Measurements from ENCODE around the gene RGS7BP. TPM values are rescaled to one million over a fixed set of nuclear protein-coding genes. Genes with fewer than 3 reads are reported as not detected.

The RGS7BP gene
- total RNA-seq, 1 experiment from 2014 or later = not detected

DNA sequence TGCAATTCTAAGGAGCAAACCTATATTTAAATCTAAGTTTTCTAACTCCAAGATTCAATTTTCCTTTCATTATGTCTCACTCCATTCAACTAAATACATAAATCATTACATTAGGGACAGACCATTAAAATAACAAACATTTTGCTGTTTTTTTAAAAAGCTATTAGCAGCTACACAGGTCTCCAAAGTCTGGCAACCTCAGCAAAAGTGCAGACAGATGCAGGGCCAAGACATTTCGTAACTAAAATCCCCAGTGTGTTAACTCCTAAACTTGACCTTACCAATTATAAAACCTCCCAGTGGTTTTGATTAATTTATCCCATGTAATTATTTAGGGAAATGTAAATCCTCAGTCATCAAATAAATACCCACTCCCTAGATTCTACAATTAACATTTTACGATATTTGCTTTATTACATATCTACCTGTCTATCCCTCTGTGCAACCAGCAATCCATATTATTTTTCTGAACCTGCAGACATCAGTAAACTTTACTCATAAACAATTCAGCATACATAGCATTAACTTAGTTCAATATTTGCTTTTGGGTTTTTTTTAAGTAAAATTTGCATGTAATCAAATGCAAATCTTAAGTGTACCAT lies 64.7 kb downstream of the RGS7BP start:
- Histone ChIP-seq H3K4me1 (replicated peaks; ENCODE audit: insufficient read depth) (no peaks in the 10 kb centered on the region), H3K9me2 (ENCODE audit: insufficient read depth) (no peaks in the 10 kb centered on the region), H3F3A (ENCODE audit: insufficient read depth, low read depth) (no peaks in the 10 kb centered on the region), H3K36me3 (ENCODE audit: low read depth) (no peaks in the 10 kb centered on the region), H3K79me2 (ENCODE audit: low read depth) (no peaks in the 10 kb centered on the region), H3K4me2 (no peak overlapping the region), H3K9me3 (ENCODE audit: insufficient read depth, low read depth) (no peaks in the 10 kb centered on the region), H2AFZ (no peak overlapping the region), H3K27me3 (ENCODE audit: insufficient read depth, low read depth) (no peaks in the 10 kb centered on the region), H3K27ac (no peak overlapping the region), H4K20me1 (ENCODE audit: insufficient read depth) (no peaks in the 10 kb centered on the region), H3K4me3 (no peak overlapping the region)
- ChIA-PET POLR2A (ENCODE audit: unreplicated experiment) (no interaction called here), CTCF (no interaction called here)
- no TSS peak for BruUV-seq (replicated peaks)
- no peak for TF ChIP-seq CTCF (conservative IDR thresholded peaks at IDR 0.05)
- no peak for TF ChIP-seq EZH2 (IDR thresholded peaks at IDR 0.05; ENCODE audit: low read depth)
- DNase-seq = no peak
- intact Hi-C loops (cut with micrococcal nuclease; ENCODE audit: unreplicated experiment) = no loop called here

- Histone ChIP-seq H3K36me3 (ENCODE audit: low read depth) (no peaks in the 10 kb centered on the region), H3K4me3 (no peak overlapping the region), H3K9me3 (ENCODE audit: insufficient read depth, low read depth) (no peaks in the 10 kb centered on the region), H3K4me2 (no peak overlapping the region), H2AFZ (no peak overlapping the region), H3K27me3 (ENCODE audit: insufficient read depth, low read depth) (0 out of 2 replicates have a peak, but pooled peaks cover 4% of the 10 kb centered on the region), H3F3A (ENCODE audit: insufficient read depth, low read depth) (no peaks in the 10 kb centered on the region), H4K20me1 (ENCODE audit: insufficient read depth) (no peaks in the 10 kb centered on the region), H3K4me1 (replicated peaks; ENCODE audit: insufficient read depth) (no peaks in the 10 kb centered on the region), H3K27ac (no peak overlapping the region), H3K9me2 (ENCODE audit: insufficient read depth) (no peaks in the 10 kb centered on the region), H3K79me2 (ENCODE audit: low read depth) (no peaks in the 10 kb centered on the region)
- no peak for TF ChIP-seq CTCF (conservative IDR thresholded peaks at IDR 0.05)
- no peak for TF ChIP-seq EZH2 (IDR thresholded peaks at IDR 0.05; ENCODE audit: low read depth)
- CTCF ChIA-PET = no interaction called here
- intact Hi-C loops (cut with micrococcal nuclease; ENCODE audit: unreplicated experiment) = no loop called here
- POLR2A ChIA-PET (ENCODE audit: unreplicated experiment) = no interaction called here
- BruUV-seq (replicated peaks) = no TSS peak
- no peak for DNase-seq
Measured at GRCh38 chr5:64575561-64575960, 69.7 kb downstream of the RGS7BP start.

DNA sequence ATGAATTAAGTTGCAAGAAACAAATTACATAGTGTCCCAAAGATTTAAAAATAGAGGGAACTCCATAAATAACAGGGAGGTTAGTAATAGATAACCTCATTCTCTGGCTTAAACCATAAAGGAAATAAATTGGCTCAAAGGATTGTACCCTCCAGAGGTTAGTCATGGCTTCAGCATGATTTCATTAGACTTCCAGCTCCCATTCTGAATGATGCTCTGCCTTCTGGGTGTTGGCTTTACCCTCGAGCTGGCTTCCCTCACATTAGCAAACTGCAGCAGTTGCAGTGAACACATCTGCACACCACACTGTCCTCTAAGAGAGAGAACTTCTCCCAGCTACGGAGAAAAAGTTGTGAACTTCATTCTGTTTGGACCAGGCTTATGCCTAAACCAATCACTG lies 70.4 kb downstream of the RGS7BP start:
- BruUV-seq (replicated peaks) = no TSS peak
- Histone ChIP-seq H3K4me2 (no peak overlapping the region), H3K9me3 (ENCODE audit: insufficient read depth, low read depth) (no peaks in the 10 kb centered on the region), H3K27ac (no peak overlapping the region), H3K4me1 (replicated peaks; ENCODE audit: insufficient read depth) (no peaks in the 10 kb centered on the region), H3K4me3 (no peak overlapping the region), H2AFZ (no peak overlapping the region), H3K27me3 (ENCODE audit: insufficient read depth, low read depth) (0 out of 2 replicates have a peak, but pooled peaks cover 4% of the 10 kb centered on the region), H3F3A (ENCODE audit: insufficient read depth, low read depth) (no peaks in the 10 kb centered on the region), H3K36me3 (ENCODE audit: low read depth) (no peaks in the 10 kb centered on the region), H3K9me2 (ENCODE audit: insufficient read depth) (no peaks in the 10 kb centered on the region), H3K79me2 (ENCODE audit: low read depth) (no peaks in the 10 kb centered on the region), H4K20me1 (ENCODE audit: insufficient read depth) (no peaks in the 10 kb centered on the region)
- DNase-seq = no peak
- intact Hi-C loops (cut with micrococcal nuclease; ENCODE audit: unreplicated experiment) = no loop called here
- TF ChIP-seq CTCF (conservative IDR thresholded peaks at IDR 0.05) (no peak), EZH2 (IDR thresholded peaks at IDR 0.05; ENCODE audit: low read depth) (no peak)
- CTCF ChIA-PET = no interaction called here
- POLR2A ChIA-PET (ENCODE audit: unreplicated experiment) = no interaction called here
